HepG2 (cell line): ENCODE measurements around the gene POFUT1. TPM values are rescaled to one million over a fixed set of nuclear protein-coding genes. Genes with fewer than 3 reads are reported as not detected.

Experiments
- ATAC-seq: fragments of 200-7000 bp; cut with Tn5 transposase; 3 replicates; pipeline ENCODE4 v1.9.1; 2020; ENCODE audit warnings: mild to moderate bottlenecking, moderate library complexity
- BruUV-seq: library from RNA; stranded (reverse); fragments of 400-500 nt; replicated peaks from 2 replicates; lab custom pipeline; 2021; lab: Mats Ljungman, UMichigan
- CTCF ChIA-PET: fragments of 300-600 bp; formaldehyde crosslinking; extraction: SDS; loops from one replicate; lab custom pipeline; 2021; ENCODE audit warnings: low total read pairs, inconsistent platforms, low intra/inter-chr PET ratio; lab: Yijun Ruan, JAX
- POLR2A ChIA-PET: fragments of 350-600 bp; sonication (Branson Sonifier 250); formaldehyde crosslinking; loops from one replicate; lab custom pipeline; 2020; ENCODE audit warnings: antibody characterized with exemption, inconsistent platforms; lab: Yijun Ruan, JAX
- DNase-seq: peaks from one replicate; pipeline ENCODE4 v3.0.0-alpha.2; 2015; ENCODE audit warnings: low spot score
- FAIRE-seq: peaks from 3 replicates; lab custom pipeline; 2011; peaks lifted over from hg19 to GRCh38; lab: Jason Lieb, UNC
- H2AFZ ChIP-seq: one replicate; pipeline ENCODE4 v1.6.1; 2011; ENCODE audit warnings: low read length, inconsistent platforms
- H3K27ac ChIP-seq: fragments of 300-600 bp; 3 replicates; pipeline ENCODE4 v1.8.0; 2011; ENCODE audit warnings: mixed run types, mild to moderate bottlenecking, mixed read lengths, low read length, inconsistent platforms; ENCODE audit not compliant: insufficient read depth; ENCODE audit errors: extremely low read length
- H3K27me3 ChIP-seq, 2 experiments: fragments of 200-600 bp in 1 of 2; 2 replicates in 1 of 2; 3 replicates in 1 of 2; pipeline versions ENCODE4 v1.6.0 to v1.8.0; 2011; ENCODE audit warnings: low read length in 2 of 2, mild to moderate bottlenecking in 2 of 2, moderate library complexity in 2 of 2, inconsistent platforms in 1 of 2; ENCODE audit not compliant: insufficient read depth in 2 of 2, control insufficient read depth in 1 of 2
- H3K36me3 ChIP-seq, 2 experiments: fragments of 200-600 bp in 1 of 2; replicated peaks in 1 of 2; 2 replicates in 1 of 2; 3 replicates in 1 of 2; pipeline versions ENCODE4 v1.5.1 to v1.8.0; 2011; ENCODE audit warnings: low read length in 2 of 2, inconsistent platforms in 1 of 2; ENCODE audit not compliant: insufficient read depth in 2 of 2, control insufficient read depth in 1 of 2
- H3K4me1 ChIP-seq: 2 replicates; pipeline ENCODE4 v1.5.1; 2012; ENCODE audit warnings: low read length, inconsistent platforms; ENCODE audit not compliant: insufficient read depth
- H3K4me2 ChIP-seq: 2 replicates; pipeline ENCODE4 v1.6.0; 2011; ENCODE audit warnings: low read depth, low read length, inconsistent platforms
- H3K4me3 ChIP-seq, 3 experiments: fragments of 200-600 bp in 1 of 3; sonication (generic), shearing (Covaris generic) in 1 of 3; replicated peaks in 1 of 3; 2 replicates each; pipeline ENCODE4 v1.5.1; 2011 to 2016; ENCODE audit warnings: low read length in 3 of 3, inconsistent platforms in 2 of 3, low read depth in 2 of 3, mild to moderate bottlenecking in 2 of 3, control low read depth in 1 of 3, mixed read lengths in 1 of 3; ENCODE audit not compliant: insufficient read depth in 1 of 3
- H3K79me2 ChIP-seq: one replicate; pipeline ENCODE4 v1.6.1; 2011; ENCODE audit warnings: low read length, inconsistent platforms; ENCODE audit not compliant: insufficient read depth
- H3K9ac ChIP-seq: 2 replicates; pipeline ENCODE4 v1.6.0; 2011; ENCODE audit warnings: mild to moderate bottlenecking, low read depth, low read length, inconsistent platforms; ENCODE audit not compliant: insufficient read depth
- H3K9me3 ChIP-seq: 2 replicates; pipeline ENCODE4 v1.5.1; 2012; ENCODE audit warnings: mild to moderate bottlenecking, low read length
- H4K20me1 ChIP-seq: 2 replicates; pipeline ENCODE4 v1.6.0; 2011; ENCODE audit warnings: inconsistent platforms, mild to moderate bottlenecking, low read length, moderate library complexity; ENCODE audit not compliant: insufficient read depth
- DNMT3B ChIP-seq: conservative IDR thresholded peaks from 2 replicates; pipeline ENCODE4 v1.6.1; 2016; ENCODE audit warnings: missing biosample characterization, control low read depth
- GPBP1L1 ChIP-seq: sonication (generic); formaldehyde crosslinking; IDR thresholded peaks from 2 replicates; pipeline ENCODE4 v1.5.0; 2020; ENCODE audit warnings: mild to moderate bottlenecking, missing genetic modification reagents
- IRF2 ChIP-seq: IDR thresholded peaks from 2 replicates; pipeline ENCODE4 v1.6.1; 2018; ENCODE audit warnings: missing genetic modification reagents, missing compliant biosample characterization
- JARID2 ChIP-seq: sonication (generic); formaldehyde crosslinking; IDR thresholded peaks from 2 replicates; pipeline ENCODE4 v1.8.1; 2023; ENCODE audit warnings: missing genetic modification reagents, inconsistent platforms; ENCODE audit not compliant: insufficient replicate concordance
- KAT7 ChIP-seq: IDR thresholded peaks from 2 replicates; pipeline ENCODE4 v1.6.1; 2018; ENCODE audit warnings: borderline replicate concordance, missing compliant biosample characterization
- MAZ ChIP-seq, 2 experiments: sonication (generic) in 1 of 2; formaldehyde crosslinking in 1 of 2; IDR thresholded peaks; 2 replicates each; pipeline versions ENCODE4 v1.5.0 to v1.6.1; 2012 to 2020; ENCODE audit warnings: low read depth in 2 of 2, mild to moderate bottlenecking in 2 of 2, borderline replicate concordance in 1 of 2, improper control_type of control experiment in 1 of 2, low read length in 1 of 2, missing genetic modification reagents in 1 of 2, moderate library complexity in 1 of 2
- NR2F2 ChIP-seq: IDR thresholded peaks from 2 replicates; pipeline ENCODE4 v1.6.1; 2012; ENCODE audit warnings: low read depth, inconsistent platforms, borderline replicate concordance
- RARA ChIP-seq: IDR thresholded peaks from 2 replicates; pipeline ENCODE4 v1.6.1; 2016; ENCODE audit warnings: missing genetic modification reagents, missing compliant biosample characterization
- SCMH1 ChIP-seq: sonication (generic); formaldehyde crosslinking; IDR thresholded peaks from 2 replicates; pipeline ENCODE4 v1.9.0; 2021; ENCODE audit warnings: missing genetic modification reagents, mild to moderate bottlenecking, borderline replicate concordance
- ZBTB26 ChIP-seq: IDR thresholded peaks from 2 replicates; pipeline ENCODE4 v1.6.1; 2016; ENCODE audit warnings: missing compliant biosample characterization, missing genetic modification reagents, borderline replicate concordance
- ZKSCAN5 ChIP-seq: sonication (generic); formaldehyde crosslinking; IDR thresholded peaks from 2 replicates; pipeline ENCODE4 v1.5.1; 2020; ENCODE audit warnings: mild to moderate bottlenecking, missing genetic modification reagents
- ZKSCAN8 ChIP-seq: IDR thresholded peaks from 2 replicates; pipeline ENCODE4 v1.6.1; 2016; ENCODE audit warnings: borderline replicate concordance, missing genetic modification reagents, missing compliant biosample characterization
- ZNF44 ChIP-seq: sonication (generic); formaldehyde crosslinking; IDR thresholded peaks from 2 replicates; pipeline ENCODE4 v1.5.1; 2020; ENCODE audit warnings: mild to moderate bottlenecking, missing genetic modification reagents
- ZNF569 ChIP-seq: sonication (generic); formaldehyde crosslinking; IDR thresholded peaks from 2 replicates; pipeline ENCODE4 v1.5.0; 2020; ENCODE audit warnings: mild to moderate bottlenecking, missing genetic modification reagents, moderate library complexity, borderline replicate concordance
- ZNF749 ChIP-seq: sonication (generic); formaldehyde crosslinking; IDR thresholded peaks from 2 replicates; pipeline ENCODE4 v1.8.0; 2022; ENCODE audit warnings: mild to moderate bottlenecking, missing genetic modification reagents, moderate library complexity, borderline replicate concordance
- ZNF839 ChIP-seq: sonication (generic); formaldehyde crosslinking; IDR thresholded peaks from 2 replicates; pipeline ENCODE4 v1.4.0; 2020; ENCODE audit warnings: missing genetic modification reagents, mild to moderate bottlenecking, borderline replicate concordance
- WGBS: methylation state at CpG from one replicate; pipeline ENCODE4 v1.1.6; 2017; ENCODE audit warnings: low lambda C conversion rate; 5-methylcytosine and 5-hydroxymethylcytosine counted together
- in situ Hi-C: cut with HindIII; loops from 2 replicates; pipeline ENCODE4 v1.10.0; 2017; ENCODE audit warnings: low pct_unique_long_range_greater_than_20kb; ENCODE audit not compliant: extremely low pct_ligation_motif_present
- intact Hi-C: fragments of 100-400 bp; cut with micrococcal nuclease; formaldehyde crosslinking; loops from one replicate; pipeline ENCODE4 v1.10.0; 2022; ENCODE audit not compliant: unreplicated experiment
- polyA plus RNA-seq, 8 experiments: library from polyadenylated mRNA; depleted of rRNA in 3 of 8; stranded (reverse) in 7 of 8; unstranded in 1 of 8; fragments of >200 nt; fragmentation: Illumina TruSeq in 4 of 8; extraction: Trizol in 4 of 8; gene quantifications; 2 replicates each; pipeline versions ENCODE4 v1.2.1 to v1.2.3, GENCODE V29; 2011 to 2016; ENCODE audit warnings: low read depth in 4 of 8, missing spikeins in 1 of 8, mixed read lengths in 1 of 8; ENCODE audit not compliant: insufficient read depth in 1 of 8
- total RNA-seq, 5 experiments: library from RNA; depleted of rRNA; stranded (reverse); fragments of >200 nt; fragmentation: Illumina TruSeq; extraction: Trizol; gene quantifications; 2 replicates each; pipeline ENCODE4 v1.2.3, GENCODE V29; 2016; ENCODE audit warnings: low read depth in 1 of 5
- TF ChIP-seq, protein P1 (sequence below): sonication (generic); formaldehyde crosslinking; IDR thresholded peaks from 2 replicates; pipeline ENCODE4 v1.4.0; 2020; ENCODE audit warnings: missing genetic modification reagents, borderline replicate concordance

Gene POFUT1
- total and polyA plus RNA-seq, 2 of the 13 experiments (the other 11 are each of a cell fraction or from before 2014, with no cell fraction given): 35.5 to 58.3 TPM

DNA sequence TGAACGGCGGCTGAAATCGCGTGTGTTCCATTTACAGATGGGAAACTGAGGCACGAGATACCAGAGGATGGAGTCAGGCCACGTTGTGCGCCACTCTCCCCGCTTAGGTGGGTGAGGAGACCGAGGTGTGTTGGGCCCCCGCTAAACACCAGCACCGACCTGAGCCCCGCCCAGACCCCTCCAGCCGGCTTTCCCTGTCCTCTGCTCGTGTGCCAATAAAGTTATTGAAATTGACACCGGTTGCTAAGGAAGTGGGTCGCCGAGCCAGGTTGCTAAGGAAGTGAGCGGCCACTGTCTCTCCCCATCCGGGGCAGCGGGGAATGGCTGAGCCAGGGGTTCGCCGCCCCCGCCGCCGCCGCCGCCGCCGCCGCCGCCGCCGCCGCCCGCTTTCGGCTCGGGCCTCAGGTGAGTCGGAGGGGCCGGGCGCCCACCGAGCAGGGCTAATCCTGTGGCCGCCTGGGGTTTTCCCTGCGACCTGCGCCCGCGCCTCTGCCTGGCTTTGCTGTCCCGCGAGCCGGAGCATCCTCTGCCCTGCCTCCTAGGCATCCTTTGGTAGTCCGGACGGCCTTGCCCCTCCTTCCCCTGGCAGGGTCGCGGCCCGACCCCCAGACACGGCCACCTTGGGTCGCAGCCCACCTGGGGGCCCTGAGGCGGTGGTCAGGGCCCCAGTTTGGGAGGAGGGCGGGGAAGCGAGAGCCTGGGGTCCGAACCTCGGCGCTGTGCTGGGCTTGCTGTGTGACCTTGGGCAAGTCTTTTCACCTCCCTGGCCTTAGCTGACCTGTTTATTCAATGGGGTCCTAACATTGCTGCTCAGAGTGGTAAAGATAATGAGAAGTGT, 69.9 kb downstream of the POFUT1 start, which contains the start of gene KIF3B:
Gene KIF3B, plus strand, starts transcription at position 291 of the 838 bp plus-strand sequence. CDS start 32,127 bp downstream, outside the sequence.
- no TSS peak for BruUV-seq
- peak; percentile 95 for ATAC-seq
- H4K20me1 ChIP-seq: no peaks in the 10 kb centered on the region
- H3K9me3 ChIP-seq: no peaks in the 10 kb centered on the region
- peaks cover 7 to 11% of the 10 kb centered on the region in 2 experiments; a peak in 4 of 5 replicates for H3K36me3 ChIP-seq
- WGBS: under 1% methylated on average over 61 of the region's 62 CpGs
- H3K4me3 ChIP-seq: peak within 1 kb of the TSS; percentile 99 to 100 (median 99)
- in situ Hi-C loops: no loop called here
- peak; percentile 67 for FAIRE-seq
- ChIA-PET CTCF (no interaction called here), POLR2A (interaction anchor here (5.8 kb wide), 1 partner anchor 11 kb away, joined by 52 read pairs; no protein-coding TSS in a partner anchor)
- intact Hi-C loops: loop anchor here (5.0 kb wide), 1 partner anchor 80 kb away; the partner anchor contains the start of gene ASXL1
- peak within 1 kb of the TSS; percentile 82 for H3K9ac ChIP-seq
- peak; percentile 94 for DNase-seq
- H3K79me2 ChIP-seq: peaks cover 18% of the 10 kb centered on the region
- H3K4me1 ChIP-seq: peaks cover 48% of the 10 kb centered on the region
- peak within 1 kb of the TSS; percentile 100 for H3K4me2 ChIP-seq
- H2AFZ ChIP-seq: peak within 1 kb of the TSS; percentile 88
- H3K27ac ChIP-seq: peak within 1 kb of the TSS; percentile 49
- no peaks in the 10 kb centered on the region; a peak in 1 of 5 replicates for H3K27me3 ChIP-seq
- TF ChIP-seq ZKSCAN8 (CRISPR knock-in tag) (no peak), IRF2 (CRISPR knock-in tag) (peak; percentile 89; the same call in 1 of the 2 replicates), ZNF749 (CRISPR knock-in tag) (no peak), ZBTB26 (CRISPR knock-in tag) (no peak; the same call in none of the 2 replicates), ZNF569 (CRISPR knock-in tag) (no peak), SCMH1 (CRISPR knock-in tag) (no peak), RARA (CRISPR knock-in tag) (peak; percentile 37; the same call in 1 of the 2 replicates), ZNF44 (CRISPR knock-in tag) (0 out of 2 replicates have a peak, but pooled peaks have one; percentile 77), KAT7 (CRISPR knock-in tag) (no peak), GPBP1L1 (CRISPR knock-in tag) (no peak), NR2F2 (peak; percentile 39; the same call in 1 of the 2 replicates), DNMT3B (CRISPR knock-in tag) (no peak), JARID2 (CRISPR knock-in tag) (peak; percentile 61), ZNF839 (CRISPR knock-in tag) (no peak), ZKSCAN5 (no peak; the same call in 1 of the 2 replicates), MAZ (IDR thresholded peaks at IDR 0.05; ENCODE audit: borderline replicate concordance, low read depth, low read length) (peak; percentile 97), MAZ (CRISPR knock-in tag; IDR thresholded peaks at IDR 0.05; ENCODE audit: low read depth) (peak; percentile 91)
- TF ChIP-seq, protein P1, sequence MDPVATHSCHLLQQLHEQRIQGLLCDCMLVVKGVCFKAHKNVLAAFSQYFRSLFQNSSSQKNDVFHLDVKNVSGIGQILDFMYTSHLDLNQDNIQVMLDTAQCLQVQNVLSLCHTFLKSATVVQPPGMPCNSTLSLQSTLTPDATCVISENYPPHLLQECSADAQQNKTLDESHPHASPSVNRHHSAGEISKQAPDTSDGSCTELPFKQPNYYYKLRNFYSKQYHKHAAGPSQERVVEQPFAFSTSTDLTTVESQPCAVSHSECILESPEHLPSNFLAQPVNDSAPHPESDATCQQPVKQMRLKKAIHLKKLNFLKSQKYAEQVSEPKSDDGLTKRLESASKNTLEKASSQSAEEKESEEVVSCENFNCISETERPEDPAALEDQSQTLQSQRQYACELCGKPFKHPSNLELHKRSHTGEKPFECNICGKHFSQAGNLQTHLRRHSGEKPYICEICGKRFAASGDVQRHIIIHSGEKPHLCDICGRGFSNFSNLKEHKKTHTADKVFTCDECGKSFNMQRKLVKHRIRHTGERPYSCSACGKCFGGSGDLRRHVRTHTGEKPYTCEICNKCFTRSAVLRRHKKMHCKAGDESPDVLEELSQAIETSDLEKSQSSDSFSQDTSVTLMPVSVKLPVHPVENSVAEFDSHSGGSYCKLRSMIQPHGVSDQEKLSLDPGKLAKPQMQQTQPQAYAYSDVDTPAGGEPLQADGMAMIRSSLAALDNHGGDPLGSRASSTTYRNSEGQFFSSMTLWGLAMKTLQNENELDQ (CRISPR knock-in tag): 0 out of 2 replicates have a peak, but pooled peaks have one; percentile 15
